ENCODE measurements around the gene CPA4. TPM values are rescaled to one million over a fixed set of nuclear protein-coding genes. Genes with fewer than 3 reads are reported as not detected.

Gene CPA4
- total RNA-seq, 2 donors from 2014 or later, result not detected

DNA sequence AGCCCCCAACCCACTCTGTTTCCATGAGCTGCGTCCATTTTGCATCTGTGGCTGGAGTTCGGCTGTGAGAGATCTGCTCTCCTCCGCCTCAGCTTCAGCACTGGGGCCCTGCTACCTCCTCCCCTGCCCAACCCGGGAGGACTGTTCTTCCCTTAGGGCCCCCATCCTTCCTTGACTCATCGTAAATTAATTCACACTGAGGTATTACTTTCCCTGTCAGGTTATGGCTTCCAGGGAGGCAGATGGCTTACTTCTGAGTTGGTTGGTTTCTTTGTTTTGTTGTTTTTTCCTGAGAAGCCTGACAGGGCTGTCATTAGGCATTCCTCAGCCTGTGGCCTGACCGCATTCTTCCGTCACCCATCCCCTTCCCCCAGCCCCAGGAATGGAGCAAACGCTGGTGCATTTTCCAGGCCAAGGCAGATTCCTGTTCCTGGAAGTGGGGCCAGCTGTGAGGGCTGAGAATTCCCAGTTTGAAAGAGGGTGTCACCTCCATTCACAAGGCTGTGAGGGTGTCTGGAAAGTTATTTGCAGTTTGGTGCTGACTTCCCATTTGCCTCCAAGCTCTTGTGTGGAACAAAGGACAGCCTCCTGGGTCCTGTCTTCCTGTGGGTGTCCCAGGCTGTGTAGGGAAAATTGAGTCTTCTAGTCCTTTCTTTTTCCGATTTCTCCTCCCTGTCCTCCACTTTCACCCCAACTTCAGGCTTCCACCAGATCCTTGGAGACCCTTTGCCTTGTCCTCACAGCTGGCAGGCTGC lies 63.3 kb downstream of the CPA4 start:
- DNase-seq (ENCODE audit: low spot score) (no peak), ATAC-seq (ENCODE audit: insufficient number of reproducible peaks, low FRiP score, low read depth) (no peak)
- no peaks in the 10 kb centered on the region for H3K27me3 ChIP-seq (replicated peaks; ENCODE audit: insufficient read depth)
- H3K27ac ChIP-seq, result peak overlapping the region; percentile 33 to 63
- H3K4me1 ChIP-seq (ENCODE audit: control insufficient read depth in 1 of 2, low read depth in 2 of 2), result peaks cover 17 to 41% of the 10 kb centered on the region in 2 donors
- TF ChIP-seq, protein P1, sequence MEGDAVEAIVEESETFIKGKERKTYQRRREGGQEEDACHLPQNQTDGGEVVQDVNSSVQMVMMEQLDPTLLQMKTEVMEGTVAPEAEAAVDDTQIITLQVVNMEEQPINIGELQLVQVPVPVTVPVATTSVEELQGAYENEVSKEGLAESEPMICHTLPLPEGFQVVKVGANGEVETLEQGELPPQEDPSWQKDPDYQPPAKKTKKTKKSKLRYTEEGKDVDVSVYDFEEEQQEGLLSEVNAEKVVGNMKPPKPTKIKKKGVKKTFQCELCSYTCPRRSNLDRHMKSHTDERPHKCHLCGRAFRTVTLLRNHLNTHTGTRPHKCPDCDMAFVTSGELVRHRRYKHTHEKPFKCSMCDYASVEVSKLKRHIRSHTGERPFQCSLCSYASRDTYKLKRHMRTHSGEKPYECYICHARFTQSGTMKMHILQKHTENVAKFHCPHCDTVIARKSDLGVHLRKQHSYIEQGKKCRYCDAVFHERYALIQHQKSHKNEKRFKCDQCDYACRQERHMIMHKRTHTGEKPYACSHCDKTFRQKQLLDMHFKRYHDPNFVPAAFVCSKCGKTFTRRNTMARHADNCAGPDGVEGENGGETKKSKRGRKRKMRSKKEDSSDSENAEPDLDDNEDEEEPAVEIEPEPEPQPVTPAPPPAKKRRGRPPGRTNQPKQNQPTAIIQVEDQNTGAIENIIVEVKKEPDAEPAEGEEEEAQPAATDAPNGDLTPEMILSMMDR (IDR thresholded peaks at IDR 0.05), result no peak
- H3K9me3 ChIP-seq, result no peaks in the 10 kb centered on the region
- no peaks in the 10 kb centered on the region for H3K36me3 ChIP-seq
- H3K4me3 ChIP-seq, result no peak overlapping the region

DNA sequence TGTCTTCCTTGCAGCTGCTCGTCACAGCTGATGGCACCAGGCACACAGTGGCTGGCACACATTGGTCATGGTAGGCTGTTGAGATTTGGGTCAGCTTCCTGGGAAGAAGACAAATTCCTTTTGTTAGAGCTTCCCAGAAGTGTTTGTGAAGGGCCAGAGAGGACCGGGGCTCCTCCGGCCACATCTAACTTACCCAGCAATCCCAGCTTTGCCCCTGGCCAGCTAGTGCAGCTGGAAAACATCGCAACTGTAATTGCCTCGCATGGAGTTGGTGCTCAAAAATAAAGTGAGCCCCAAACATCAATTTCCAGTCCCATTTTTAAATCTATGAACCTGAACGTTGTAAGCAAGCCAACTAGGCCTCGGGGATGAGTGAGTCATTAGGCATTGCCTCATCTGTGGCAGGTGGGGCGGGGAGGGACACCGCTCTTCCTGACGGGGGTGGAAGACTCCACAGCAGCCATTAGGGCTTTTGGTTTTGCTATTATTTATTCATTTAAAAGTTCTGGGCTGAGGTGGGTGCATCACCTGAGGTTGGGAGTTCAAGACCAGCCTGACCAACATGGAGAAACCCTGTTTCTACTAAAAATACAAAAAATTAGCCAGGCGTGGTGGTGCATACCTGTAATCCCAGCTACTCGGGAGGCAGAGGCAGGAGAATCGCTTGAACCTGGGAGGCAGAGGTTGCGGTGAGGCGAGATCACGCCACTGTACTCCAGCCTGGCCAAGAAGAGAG lies 64.1 kb downstream of the CPA4 start:
- no peaks in the 10 kb centered on the region for H3K27me3 ChIP-seq (replicated peaks; ENCODE audit: insufficient read depth)
- no peaks in the 10 kb centered on the region for H3K9me3 ChIP-seq
- ATAC-seq (ENCODE audit: insufficient number of reproducible peaks, low FRiP score, low read depth) (no peak), DNase-seq (ENCODE audit: low spot score) (no peak)
- H3K27ac ChIP-seq, result peak overlapping the region; percentile 31 to 63
- TF ChIP-seq, protein P1 (IDR thresholded peaks at IDR 0.05), result no peak
- no peak overlapping the region for H3K4me3 ChIP-seq
- H3K36me3 ChIP-seq, result no peaks in the 10 kb centered on the region
- H3K4me1 ChIP-seq (ENCODE audit: control insufficient read depth in 1 of 2, low read depth in 2 of 2), result peaks cover 17 to 40% of the 10 kb centered on the region in 2 donors

DNA sequence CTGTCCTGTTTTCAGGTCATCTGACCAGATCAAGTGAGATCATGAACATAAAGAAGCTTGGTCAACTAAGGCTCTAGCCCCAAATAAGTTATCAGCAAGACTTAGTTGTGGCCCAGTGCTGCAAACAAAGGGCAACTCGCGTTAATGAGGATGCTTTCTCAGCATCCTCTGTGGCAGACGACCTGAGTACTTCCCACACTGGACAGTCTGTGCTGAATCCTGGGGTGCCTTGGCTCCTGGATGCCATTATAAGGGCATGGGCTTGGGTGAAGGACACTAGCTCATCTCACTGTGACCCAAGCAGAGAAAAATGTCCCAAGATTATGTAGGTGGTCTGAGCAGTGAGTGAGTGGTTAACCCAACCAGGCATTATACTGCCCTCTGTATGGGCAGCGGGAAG lies 65.5 kb downstream of the CPA4 start:
- Histone ChIP-seq H3K4me3 (no peak overlapping the region), H3K9me3 (no peaks in the 10 kb centered on the region), H3K4me1 (ENCODE audit: control insufficient read depth in 1 of 2, low read depth in 2 of 2) (peaks cover 12 to 31% of the 10 kb centered on the region in 2 donors), H3K27me3 (replicated peaks; ENCODE audit: insufficient read depth) (no peaks in the 10 kb centered on the region), H3K27ac (no peak overlapping the region), H3K36me3 (no peaks in the 10 kb centered on the region)
- no peak for DNase-seq (ENCODE audit: low spot score)
- no peak for ATAC-seq (ENCODE audit: insufficient number of reproducible peaks, low FRiP score, low read depth)
- TF ChIP-seq, protein P1 (IDR thresholded peaks at IDR 0.05), result no peak

DNA sequence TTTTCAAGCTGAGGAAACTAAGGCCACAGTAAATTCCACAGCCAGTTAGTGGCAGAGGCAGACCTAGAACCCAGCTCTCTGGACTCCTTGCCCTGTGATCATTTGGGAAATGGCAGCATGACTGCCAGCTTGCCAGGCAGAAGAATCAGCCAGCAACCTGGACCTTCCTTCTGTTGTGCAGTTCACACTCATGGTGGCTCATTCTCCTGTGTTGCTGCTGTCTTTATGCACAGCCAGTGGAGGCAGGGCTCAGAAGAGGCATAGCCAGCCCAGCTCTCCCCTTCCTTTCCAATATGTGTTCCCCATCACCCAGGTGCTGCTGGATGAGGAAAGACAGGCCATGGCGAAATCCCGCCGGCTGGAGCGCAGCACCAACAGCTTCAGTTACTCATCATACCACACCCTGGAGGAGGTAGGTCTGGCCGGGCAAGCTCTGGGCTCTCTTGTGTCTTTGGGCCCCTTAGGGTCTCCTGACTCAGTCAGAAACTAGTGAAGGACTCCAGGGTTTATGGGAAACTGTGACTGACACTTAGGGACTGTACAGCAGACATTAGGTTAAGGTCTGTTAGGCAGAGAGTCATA lies 66.4 kb downstream of the CPA4 start:
- Histone ChIP-seq H3K4me1 (ENCODE audit: control insufficient read depth in 1 of 2, low read depth in 2 of 2) (peaks cover 15 to 38% of the 10 kb centered on the region in 2 donors), H3K27ac (no peak overlapping the region), H3K4me3 (no peak overlapping the region), H3K9me3 (no peaks in the 10 kb centered on the region), H3K36me3 (no peaks in the 10 kb centered on the region), H3K27me3 (replicated peaks; ENCODE audit: insufficient read depth) (no peaks in the 10 kb centered on the region)
- DNase-seq (ENCODE audit: low spot score) (no peak), ATAC-seq (ENCODE audit: insufficient number of reproducible peaks, low FRiP score, low read depth) (no peak)
- TF ChIP-seq, protein P1 (IDR thresholded peaks at IDR 0.05), result no peak

DNA sequence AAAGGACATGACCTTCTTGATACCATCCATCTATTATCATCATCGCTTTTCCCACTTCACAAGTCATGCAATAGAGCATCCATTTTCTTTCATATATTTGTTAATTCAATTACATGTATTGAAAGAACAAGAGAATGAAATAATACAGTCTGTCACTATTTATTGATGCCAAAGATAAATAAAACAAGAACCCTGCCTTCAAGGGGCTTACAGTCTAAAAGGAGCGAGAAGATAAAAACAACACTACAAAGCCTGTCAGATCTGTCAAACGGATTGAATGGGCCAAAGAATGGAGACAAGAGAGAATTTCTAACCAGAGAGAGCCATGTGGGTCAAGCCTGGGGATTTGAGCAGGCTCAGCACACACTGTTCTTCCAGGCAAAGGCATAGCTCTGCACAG lies 67.6 kb downstream of the CPA4 start:
- ATAC-seq (ENCODE audit: insufficient number of reproducible peaks, low FRiP score, low read depth) (no peak), DNase-seq (ENCODE audit: low spot score) (no peak)
- Histone ChIP-seq H3K27me3 (replicated peaks; ENCODE audit: insufficient read depth) (no peaks in the 10 kb centered on the region), H3K4me1 (ENCODE audit: control insufficient read depth in 1 of 2, low read depth in 2 of 2) (peaks cover 15 to 47% of the 10 kb centered on the region in 2 donors), H3K9me3 (no peaks in the 10 kb centered on the region), H3K4me3 (no peak overlapping the region), H3K27ac (no peak overlapping the region), H3K36me3 (no peaks in the 10 kb centered on the region)
- TF ChIP-seq, protein P1 (IDR thresholded peaks at IDR 0.05), result no peak
